Measurements from ENCODE around the gene ARHGAP28.

GRCh38 chr18:6837904-6838303 is 108.4 kb downstream of the ARHGAP28 start:
- no peak for TF ChIP-seq CTCF (IDR thresholded peaks at IDR 0.05)
- no peak for TF ChIP-seq EP300 (IDR thresholded peaks at IDR 0.05)
